Measurements from ENCODE around the gene GPC6.
"Not testable (repeated sequence)": the region's sequence is repeated elsewhere in the genome, so short reads cannot be mapped to it uniquely, and the experiment has no call there.

GPC6 gene

DNA sequence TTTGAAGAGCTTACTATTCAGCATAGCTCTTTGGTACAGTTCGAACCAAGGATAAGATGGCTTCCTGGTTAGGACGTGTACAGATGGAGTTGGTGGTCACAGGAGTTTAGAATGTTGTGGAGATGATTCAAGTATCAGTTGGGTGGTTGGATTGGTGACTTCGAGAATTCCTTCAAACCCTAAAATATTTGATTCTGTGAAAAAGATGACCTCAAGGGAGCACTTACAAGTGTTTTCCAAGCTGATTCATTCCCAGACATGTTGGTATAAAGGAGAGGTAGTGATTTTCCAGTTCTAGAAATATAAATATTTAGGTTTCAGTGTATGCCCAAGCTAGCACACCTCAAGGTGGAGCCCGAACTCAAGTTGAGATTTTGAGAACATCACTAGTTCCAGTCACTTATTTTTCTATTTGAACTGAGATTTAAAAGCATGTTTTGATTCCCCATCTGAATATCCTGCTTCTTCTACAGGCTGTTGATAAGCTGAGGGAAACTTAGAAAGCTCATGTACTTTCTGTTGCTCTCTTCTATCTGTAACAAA, 946.8 kb downstream of the GPC6 start:
- DNase-seq (ENCODE audit: low spot score), result no peak

DNA sequence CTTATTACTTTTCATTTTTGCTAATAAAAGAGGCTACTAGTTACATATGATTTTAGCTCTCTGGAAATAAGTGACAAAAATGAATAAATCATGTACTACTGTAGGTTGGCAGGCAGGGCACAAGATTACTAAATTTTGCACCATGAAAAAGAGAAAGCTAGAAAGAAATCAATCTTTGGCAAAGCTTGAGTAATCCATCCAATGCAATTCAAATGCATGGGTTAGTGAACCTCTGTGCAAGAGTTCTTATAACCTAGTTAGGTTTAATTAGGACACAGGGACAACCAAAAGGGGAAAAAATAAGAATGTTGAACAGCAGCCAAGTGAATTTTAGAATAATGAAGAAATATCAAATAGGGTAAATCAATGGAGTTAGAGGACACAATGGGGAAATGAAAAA, 947.4 kb downstream of the GPC6 start:
- DNase-seq (ENCODE audit: low spot score), result no peak

DNA sequence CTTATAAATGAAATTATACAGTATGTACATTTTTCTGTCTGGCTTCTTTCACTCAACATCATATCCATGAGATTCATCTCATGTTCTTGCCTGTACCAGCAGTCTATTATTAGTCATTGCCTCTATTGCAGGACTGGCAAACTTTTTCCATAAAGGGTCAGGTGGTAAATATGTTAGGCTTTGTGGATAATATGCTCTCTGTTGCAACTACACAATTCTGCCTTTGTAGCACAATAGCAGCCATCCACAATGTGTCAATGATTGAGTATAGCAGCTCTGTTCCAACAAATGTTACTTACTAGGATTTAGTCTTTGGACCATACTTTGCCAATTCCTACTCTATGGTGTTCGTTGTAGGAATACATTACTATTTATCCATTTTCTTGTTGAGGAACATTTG, 948.5 kb downstream of the GPC6 start:
- DNase-seq (ENCODE audit: low spot score), result no peak

DNA sequence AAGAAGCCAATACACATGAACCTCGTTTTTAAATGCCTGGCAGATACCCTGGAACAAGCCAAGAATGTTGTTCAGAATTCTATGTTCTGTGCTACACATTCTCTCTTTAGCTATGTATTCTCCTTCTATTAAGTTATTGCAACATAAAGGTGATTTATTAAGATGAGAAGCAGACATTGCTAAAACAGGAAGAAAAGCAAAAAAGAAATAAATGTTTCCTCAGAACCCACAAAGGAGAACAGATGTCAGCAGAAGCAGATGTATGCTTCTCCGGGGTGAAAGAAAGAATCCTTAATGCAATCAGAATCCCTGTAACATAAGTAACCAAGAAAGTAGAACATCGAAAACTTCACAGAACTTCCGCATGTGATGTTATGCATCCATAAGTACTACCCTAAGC, 950.0 kb downstream of the GPC6 start:
- no peak for DNase-seq (ENCODE audit: low spot score)

DNA sequence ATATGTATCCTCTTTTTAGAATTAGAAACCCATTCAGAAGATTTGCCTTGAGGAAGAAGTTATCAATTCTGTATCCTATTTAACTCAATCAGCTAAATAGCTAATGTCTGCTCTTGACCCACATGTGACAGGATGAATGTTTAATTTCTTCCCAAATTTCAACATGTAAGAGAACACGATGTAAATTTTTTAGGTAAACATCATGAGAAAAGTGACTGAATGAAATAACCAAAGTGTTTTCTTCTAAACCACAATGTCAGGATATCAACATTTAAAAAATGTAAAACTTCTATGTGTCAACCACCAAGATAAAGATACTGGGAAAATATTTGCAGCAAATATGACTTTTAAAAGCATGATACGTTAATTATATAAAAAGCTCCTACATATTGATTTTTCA, 950.4 kb downstream of the GPC6 start:
- no peak for DNase-seq (ENCODE audit: low spot score)

DNA sequence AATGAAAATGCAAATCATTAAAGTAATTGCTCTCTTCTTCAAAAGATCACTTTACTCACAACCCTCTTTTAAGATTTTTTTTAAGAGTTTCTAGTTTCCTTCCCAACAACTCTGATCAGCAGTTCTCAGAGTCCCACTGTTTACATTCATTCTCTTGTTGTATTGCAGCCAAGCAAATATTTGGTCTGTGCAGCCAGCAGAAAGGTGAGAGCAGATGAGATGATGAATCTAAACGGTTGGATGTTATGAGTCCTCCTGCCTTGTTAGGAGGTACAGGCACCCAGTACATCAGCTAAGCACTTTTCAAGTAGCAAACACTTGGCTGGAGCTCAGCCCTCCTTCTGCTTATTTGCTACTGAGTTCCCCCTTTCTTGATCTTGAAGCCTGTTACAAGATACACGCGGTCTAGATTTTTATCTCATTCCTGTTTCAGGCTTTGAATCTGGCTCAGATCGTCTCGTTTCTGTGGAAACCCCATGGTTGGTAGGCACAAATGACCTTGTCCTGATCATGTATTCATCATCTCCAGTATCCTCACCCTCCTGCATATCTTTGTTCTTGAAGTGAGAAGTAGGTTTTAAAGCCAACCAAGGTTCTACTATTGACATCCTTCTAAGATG, 952.1 kb downstream of the GPC6 start:
- DNase-seq (ENCODE audit: low spot score), result no peak

DNA sequence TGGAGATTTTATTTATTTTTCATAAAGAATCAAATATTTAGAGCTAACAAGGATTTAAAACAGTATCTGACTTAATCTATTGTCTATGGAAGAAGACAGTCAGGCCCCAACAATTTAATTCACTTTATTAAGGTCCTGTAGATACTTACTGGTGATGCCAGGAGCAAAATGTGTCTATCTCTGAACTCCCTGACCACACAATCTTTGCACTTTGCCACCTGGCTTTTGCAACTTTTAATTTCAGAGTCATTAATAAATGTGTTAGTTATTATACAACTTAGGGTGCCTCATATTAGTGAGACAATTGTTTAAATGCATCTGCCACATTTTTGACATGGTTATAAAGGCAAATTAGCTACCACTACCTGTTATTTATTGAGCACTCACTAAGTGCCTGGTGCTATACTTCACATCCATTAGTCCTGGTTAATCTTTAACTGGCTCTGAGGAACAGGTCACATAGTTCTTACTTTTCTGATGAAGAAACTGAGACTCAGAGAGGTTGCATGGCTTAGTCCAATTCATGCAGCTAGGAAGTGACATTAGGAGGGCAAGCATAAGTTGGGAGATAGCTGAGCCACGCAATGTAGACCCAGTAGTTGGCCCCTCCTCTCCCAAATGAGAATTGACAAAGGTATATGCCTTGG, 955.0 kb downstream of the GPC6 start:
- DNase-seq (ENCODE audit: low spot score), result no peak

DNA sequence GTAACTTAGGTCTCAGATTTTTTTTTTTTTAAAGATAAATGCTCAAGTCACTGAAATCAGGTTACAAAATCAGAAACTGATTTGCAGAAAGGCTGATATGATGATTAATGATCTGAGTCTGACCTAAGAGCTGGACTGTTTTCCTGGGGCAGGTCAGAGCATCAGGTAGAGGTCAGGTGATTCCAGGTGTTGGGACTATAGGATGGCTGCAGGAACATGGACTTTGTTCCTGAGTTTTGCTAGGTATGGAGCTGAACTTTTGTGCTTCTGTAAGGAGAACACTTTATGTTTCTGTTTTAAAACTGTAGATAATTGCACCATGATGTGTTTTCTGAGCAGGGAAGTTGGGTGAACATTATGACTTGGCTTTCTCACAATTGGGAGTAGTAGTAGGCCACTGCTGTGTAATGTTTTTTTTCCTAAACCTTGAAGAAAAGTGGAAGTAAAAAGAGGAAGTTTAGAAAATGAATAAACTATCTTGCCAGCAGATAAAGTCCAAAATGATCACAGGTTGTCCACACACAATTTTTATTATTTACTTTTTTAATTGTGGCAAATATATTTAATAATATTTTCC, 955.7 kb downstream of the GPC6 start:
- DNase-seq (ENCODE audit: low spot score), result no peak

DNA sequence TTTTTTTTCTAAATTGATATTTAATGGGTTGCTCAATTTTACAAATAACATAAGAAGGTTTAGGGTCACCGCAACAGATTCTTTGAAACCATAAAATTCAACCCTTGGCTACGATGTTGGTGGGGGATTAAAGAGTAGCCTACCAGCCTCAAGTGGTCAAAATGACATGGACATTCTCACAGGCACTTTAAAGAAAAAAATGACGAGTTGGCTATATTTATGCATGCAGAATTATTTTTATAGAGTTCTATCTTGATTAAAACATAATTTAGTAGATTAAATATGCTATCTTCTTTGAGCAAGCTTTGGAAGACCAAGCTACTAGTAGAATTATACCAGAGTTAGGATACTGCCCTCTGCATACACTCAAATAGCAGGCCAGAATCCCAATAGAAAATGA, 959.9 kb downstream of the GPC6 start:
- no peak for DNase-seq (ENCODE audit: low spot score)

DNA sequence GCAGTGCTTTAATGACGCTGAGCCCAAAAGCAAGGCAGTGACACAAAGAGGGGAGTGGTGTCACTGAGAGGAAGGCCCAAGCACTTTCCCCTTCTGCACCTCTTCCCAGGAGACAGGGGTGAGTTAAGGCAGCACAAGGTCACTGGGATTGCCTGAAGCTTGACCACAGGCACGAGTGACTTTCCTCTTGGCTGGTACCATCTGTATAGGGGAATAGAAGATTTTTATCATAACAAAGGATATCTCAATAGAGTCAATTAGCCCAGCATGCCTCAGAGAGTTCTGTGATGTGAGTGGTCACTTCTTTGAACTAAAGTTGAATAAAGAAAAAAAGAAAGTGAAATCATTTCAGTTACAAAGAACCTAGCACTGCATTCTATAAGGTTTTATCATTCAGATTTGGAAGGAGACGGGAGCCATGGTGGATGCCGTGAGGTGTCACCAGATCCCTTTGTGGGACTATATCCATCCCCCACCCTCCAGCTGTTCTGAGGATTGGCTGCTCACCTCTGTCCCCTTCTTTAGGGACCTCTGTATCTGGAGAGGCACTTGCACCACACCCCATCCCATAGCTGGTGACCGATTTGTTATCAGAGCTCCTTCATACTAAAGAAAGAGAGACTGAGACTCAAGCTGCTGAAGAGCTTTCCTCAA, 961.7 kb downstream of the GPC6 start:
- DNase-seq (ENCODE audit: low spot score), result no peak

DNA sequence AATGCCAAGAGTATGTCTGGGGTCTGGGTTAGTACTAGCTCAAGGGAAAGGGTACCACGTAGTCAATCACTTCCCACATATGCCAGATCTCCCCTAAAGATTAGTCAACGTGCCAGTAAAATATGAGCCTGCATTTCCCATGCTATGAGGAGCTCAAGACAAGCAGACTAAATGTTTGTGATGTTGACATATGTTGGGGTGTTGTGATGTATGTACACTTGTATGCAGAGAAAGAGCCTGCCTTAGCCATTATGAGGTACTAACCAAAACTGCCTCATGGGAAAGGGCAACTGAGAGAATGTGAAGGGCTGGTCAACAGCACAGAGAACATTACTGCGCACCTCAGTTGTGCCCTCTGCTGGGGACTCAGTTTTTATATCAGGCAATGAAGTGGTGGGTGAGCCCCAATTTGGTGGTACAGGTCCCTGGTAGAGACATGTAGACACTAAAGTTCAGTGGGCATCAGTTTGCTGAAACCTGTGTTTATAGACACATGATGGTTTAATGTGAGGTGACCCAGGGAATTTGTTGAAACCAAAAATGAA, 965.9 kb downstream of the GPC6 start:
- no peak for DNase-seq (ENCODE audit: low spot score)

DNA sequence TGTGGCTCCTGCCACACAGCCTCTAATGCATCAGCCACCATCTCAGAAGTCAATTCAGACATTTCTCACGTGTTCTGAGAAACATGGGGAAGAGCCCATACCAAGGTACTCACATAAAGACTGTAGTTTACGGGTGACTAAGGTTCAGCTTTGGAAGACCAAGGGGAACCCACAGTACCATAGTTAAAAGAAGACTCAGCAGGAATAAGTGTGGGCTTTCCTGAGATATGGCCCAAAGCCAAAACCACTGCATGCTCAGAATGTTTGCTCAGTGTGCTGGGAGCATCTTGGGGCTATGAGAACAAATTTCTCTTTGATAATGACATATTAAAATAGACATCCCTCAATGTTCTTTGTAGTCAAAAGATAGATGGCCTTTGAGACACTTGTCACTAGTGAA, 969.1 kb downstream of the GPC6 start:
- no peak for DNase-seq (ENCODE audit: low spot score)

DNA sequence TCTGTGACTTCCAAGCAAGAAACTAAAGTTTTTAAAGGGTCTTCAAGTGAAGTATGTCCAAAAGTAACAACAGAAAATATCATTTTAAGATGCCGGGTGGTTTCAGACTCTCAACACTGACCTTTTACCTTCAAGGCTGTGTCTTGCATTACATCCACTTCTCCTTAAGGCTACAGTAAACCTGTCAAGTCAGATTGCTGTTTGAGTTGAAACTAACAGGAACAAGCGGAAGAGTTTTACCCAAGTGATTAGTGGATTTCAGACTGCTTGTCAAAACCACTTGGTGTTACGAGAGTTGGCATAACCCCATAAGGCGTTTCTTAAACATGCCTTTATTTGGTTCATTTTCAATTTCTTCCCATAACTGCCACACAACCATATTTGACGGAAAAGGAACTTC, 969.8 kb downstream of the GPC6 start:
- DNase-seq (ENCODE audit: low spot score), result no peak

DNA sequence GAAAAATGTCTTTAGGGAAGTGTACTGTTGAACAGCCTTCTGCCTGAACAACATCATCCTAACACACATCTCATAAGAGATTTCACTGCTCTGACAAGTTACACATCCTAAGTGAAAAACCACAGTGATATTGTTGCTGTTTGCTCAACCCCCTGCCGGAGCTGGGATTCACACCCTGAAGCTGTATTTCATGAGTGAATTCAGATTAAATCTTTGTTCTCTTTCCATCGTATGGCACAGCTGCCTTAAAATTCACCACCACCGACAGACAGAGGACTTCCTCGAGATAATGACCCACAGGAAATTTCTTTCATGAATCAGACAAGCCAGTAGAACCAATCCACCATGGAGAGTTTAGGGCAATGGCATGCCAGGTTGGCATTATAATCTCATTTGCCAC, 972.1 kb downstream of the GPC6 start:
- no peak for DNase-seq (ENCODE audit: low spot score)

DNA sequence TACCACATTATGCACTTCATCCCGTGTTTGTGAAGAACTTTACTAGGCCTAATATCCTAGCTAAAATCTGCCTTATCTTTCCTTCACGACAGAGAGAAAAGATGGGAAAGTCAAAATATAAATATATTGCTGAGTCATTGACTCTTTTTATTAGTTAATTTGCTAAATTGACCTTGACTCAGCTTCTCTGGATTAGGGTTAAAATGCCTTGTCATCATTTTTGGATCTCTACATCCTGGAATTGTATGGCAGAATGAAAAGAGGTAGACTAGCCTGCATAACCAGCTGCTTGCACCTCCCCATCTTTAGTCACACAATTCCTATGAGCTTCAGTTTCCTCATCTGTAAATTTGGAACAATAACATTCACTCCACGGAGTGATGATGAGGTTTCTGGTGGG, 972.5 kb downstream of the GPC6 start:
- DNase-seq (ENCODE audit: low spot score), result no peak

DNA sequence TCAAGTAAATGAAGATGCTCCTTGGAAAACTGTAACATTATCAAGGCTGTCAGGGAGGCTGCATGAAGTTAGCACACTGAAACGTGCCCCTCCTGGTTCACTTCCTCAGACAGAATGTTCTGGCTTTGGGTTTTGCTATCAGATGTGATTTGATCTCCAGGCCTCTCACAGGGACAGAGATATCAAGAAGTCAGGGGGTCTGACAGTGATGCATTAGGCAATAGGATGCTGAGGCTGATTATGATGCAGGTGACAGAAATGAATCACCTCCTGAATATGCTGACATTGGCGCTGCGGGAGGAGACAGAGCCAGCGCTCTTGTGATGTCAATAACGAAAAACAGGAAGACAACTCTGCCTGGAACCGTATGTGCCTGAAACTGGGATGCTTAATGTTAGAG, 974.4 kb downstream of the GPC6 start:
- no peak for DNase-seq (ENCODE audit: low spot score)

DNA sequence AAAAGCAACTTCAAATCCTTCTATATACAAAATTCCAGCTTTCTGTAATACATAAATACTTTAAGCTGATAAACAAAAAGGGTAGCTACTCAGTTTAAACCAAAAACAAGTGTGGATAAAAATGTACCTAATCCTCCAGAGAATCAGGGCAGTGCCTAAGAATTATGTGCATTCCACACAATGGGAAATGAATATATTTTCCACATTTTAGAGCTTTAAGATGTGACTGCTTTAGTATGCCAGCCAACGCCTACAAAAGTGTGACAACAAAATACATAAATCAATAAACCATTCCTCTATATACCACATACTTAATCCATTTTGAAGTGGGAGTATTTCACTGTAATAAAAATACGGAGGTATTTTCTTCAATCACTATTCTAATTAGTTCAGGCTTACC, 977.6 kb downstream of the GPC6 start:
- no peak for DNase-seq (ENCODE audit: low spot score)

DNA sequence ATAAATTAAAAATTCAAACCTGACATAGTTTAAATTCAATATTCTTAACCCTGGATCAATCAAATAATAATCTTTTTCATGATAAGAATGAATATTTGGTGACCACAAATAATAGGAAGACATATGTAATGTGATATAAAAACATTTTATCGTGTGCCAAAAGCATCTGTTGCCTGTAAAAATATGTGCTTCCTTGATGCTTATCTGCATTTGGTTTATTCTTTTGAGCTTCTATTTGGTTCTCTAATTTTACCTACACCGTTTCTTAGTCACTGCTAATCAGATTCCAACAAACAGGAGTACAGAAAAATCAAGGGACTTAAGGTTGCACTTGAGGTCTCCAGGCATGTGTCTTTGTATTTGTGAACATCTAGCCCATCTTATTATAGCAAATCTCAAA, 978.3 kb downstream of the GPC6 start:
- DNase-seq (ENCODE audit: low spot score), result no peak

DNA sequence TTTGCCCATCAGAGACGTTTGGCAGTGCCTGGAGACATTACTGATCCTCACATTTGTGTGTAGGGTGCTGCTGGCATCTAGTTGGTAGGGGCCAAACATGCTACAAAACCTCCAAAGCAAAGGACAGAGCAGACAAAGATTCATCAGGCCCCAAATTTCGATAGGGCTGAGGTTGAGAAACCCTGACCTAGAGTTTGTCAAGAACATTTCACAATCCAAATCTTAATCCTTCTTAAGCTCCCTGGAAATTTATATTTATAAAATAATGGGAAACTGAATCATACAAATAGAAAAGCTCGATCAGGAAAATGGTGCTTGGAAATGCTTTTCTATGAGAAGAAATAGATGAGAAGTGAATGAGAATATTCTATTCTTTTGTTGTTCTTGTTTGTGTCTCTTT, 979.3 kb downstream of the GPC6 start:
- DNase-seq (ENCODE audit: low spot score), result no peak

DNA sequence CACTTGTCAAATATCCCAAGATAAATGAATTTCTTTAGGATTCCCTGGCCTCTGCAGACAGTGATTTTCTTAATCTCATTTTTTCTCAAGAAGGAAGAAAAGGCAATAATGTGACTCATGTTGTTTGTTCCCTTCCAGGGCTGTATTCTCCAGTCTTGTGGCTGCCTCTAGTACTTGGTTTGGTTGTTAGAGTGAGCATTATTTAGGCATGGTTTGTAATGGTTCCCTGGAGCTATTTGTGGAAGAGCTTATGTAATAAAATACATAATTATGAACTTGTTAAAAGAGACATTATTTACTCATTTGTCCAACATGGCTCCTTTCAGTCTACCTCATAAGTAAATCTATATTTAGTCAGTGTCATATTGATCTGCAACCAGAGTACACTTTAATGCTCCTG, 982.5 kb downstream of the GPC6 start:
- no peak for DNase-seq (ENCODE audit: low spot score)

DNA sequence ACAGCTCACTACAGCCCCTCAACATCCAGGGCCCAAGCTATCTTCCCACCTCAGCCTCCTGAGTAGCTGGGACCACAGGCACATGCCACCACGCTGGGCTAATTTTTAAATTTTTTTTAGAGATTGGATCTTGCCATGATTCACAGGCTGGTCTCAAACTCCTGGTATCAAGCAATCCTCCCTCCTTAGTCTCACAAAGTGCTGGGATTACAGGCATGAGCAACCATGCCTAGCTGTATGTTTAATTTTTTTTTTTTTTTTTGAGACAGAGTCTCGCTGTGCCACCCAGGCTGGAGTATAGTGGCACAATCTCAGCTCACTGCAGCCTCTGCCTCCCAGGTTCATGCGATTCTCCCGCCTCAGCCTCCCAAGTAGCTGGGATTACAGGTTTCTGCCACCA, 983.3 kb downstream of the GPC6 start:
- not testable (repeated sequence) for DNase-seq (ENCODE audit: low spot score)

DNA sequence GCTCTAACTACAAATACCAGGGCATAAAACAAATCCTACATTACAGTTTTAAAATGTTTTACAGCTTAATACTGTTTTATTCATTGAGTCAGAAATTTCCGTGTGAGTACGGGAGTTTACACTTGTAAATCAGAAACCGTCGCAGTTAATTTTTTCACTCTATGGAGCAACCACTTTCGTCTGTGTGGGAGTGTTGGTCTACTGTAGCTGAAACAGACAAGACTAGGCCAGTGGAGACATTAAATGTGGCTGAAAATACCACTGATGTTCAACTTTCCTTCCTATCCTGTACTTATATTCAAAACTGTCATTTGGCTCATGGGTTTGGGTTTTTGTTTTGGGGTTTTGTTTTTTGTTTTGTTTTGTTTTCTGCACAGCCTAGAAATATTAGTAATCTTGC, 984.2 kb downstream of the GPC6 start:
- DNase-seq (ENCODE audit: low spot score), result no peak

DNA sequence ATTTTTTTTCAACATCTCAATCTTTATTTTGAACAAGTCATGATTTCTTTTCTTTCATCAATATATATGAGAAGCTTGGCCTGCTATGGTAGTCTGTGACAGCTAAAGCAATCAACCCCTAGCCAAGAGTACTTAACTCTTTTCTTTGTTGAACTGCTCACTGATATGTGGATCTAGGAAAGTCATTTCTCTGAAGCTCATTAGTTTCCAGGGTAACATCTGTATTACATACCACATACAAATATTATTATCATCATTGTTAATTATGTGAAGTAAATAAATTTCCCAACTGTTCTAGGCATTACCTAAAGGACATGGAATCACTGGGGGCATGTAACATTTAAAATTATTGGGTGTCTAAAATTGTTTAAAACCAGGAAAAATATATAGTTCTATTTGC, 985.6 kb downstream of the GPC6 start:
- DNase-seq (ENCODE audit: low spot score), result no peak
